Stimulated activated CD8-positive, alpha-beta memory T cell treated with anti-CD3 and anti-CD28 coated beads, Interleukin-7, amount 100 ng/mL, for 1 hour (primary cell): ENCODE results near the gene NFATC2.

Experiments used
- DNase-seq, 2 donors: peaks; one replicate each; pipeline ENCODE4 v3.0.0-alpha.2; 2020; ENCODE audit warnings: low read depth in 2 of 2

The NFATC2 gene

DNA sequence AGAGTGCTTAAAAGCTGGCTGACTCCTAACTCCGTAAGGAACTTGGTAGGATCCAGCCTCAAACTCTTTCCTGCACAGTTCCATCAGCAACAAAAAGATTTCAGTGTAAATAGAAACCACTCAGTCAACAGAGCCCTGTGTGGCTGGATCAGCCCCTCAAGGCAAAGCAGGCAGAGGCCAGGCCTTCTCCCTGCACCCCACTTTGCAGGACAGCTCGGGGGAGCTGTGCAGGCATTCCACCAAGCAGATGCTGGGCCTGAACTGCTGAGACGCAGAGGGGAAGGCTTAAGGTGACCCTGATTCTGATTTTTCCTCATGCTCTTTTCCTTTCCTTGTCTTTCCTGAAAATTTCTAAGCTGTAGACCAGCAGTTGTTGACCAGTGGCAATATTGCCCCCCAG is 91.5 kb downstream of the NFATC2 start:
- DNase-seq: no peak

- DNase-seq: no peak
Measured at GRCh38 chr20:51450221-51450712, 92.3 kb downstream of the NFATC2 start.

- no peak for DNase-seq
Measured at GRCh38 chr20:51449498-51450220, 92.9 kb downstream of the NFATC2 start.

DNA sequence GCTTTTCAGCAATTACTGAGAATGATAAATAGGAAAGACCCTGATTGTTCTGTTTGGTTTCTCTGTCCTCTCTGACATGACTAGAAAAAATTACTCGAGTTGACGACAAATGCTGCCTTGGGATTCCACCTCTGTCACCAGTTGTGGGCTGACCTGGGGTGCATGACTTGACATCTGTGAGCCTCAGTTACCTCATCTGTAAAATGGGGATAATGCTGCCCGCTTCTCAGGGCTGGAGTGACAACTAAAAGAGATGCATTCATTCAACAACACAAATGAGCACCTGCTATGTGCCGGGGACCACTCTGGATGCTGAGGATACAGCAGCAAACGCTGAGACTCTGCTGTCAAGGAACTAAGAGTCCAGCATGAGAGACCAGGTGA is 94.8 kb downstream of the NFATC2 start:
- DNase-seq: no peak

DNA sequence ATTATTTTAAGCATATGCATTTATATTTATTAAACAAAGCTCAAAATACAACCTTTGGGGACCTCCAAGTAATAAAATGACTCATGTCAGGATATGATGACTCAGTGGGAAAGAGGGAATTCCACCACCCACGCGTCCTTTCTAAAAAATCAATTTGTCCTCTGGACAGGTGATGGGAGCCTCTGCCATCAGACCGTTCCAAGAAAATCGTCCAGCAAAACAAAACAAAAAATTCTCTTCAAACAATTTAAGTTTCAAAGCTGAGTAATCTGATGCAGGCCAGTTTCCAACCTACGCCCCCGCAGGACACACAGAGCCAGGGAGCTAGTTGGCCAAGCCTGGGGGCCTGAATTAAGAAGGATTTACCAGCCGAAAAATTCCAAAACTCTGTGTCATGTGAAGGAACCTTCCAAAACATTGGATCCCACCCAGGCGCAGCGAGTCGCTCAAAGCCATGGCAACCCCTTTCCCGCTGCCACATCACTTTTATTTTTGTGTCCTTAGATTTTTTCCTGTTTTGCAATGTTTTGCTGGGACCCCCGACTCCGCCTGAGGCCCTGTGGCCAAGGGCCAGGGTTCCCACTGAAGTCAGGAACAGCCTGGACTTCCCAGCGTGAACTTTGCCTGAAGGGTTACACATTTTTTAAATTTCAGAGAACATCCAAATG is 95.3 kb downstream of the NFATC2 start:
- DNase-seq: no peak

GRCh38 chr20:51446656-51447055 is 95.9 kb downstream of the NFATC2 start:
- DNase-seq: no peak

DNA sequence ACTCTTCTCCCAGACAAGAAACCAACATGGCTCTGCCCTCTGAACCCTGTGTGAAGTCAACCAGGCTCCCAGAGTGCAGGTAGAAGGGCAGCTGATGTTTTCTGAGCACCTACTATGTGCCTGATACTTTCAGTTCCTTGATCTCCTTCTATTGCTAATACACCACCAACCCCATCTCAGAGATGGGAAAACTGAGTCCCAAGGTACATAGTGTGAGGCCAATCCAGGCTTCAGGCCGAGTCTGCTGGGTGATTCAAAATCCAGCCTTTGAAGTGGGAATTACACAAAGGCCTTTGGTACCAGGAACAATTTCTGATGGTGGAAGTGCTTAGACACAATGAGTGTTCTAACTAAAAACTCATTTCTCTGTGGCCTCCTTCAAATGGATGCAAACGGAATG is 96.3 kb downstream of the NFATC2 start:
- no peak for DNase-seq

- no peak for DNase-seq
Measured at GRCh38 chr20:51445591-51445990, 96.9 kb downstream of the NFATC2 start.

DNA sequence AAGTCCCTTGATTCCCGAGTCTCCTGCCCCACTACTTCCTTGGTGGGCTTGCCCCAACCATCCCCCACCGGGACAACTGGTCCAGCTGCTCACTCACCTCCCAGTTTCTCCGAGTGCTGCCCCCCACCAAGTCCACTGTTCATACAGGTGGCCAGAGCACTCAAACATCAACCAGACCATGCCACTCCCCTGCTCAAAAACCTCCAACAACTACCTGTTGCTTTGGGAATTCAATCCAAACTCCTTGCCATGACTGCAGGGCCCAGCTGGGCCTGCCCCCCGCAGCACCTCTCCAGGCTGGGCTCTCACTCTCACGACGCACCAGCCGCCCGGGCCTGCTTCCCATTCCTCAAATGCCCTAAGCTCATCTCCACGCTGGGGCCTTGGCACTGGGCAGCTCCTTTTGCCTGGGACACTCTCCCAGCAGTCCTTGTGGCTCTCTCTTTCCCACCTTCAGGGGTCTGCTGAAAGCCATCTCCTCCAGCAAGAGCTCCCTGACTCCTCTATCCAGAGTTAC is 97.5 kb downstream of the NFATC2 start:
- no peak for DNase-seq

- no peak for DNase-seq
Measured at GRCh38 chr20:51444467-51444866, 98.1 kb downstream of the NFATC2 start.

- DNase-seq: no peak
Measured at GRCh38 chr20:51442602-51443001, 99.9 kb downstream of the NFATC2 start.

DNA sequence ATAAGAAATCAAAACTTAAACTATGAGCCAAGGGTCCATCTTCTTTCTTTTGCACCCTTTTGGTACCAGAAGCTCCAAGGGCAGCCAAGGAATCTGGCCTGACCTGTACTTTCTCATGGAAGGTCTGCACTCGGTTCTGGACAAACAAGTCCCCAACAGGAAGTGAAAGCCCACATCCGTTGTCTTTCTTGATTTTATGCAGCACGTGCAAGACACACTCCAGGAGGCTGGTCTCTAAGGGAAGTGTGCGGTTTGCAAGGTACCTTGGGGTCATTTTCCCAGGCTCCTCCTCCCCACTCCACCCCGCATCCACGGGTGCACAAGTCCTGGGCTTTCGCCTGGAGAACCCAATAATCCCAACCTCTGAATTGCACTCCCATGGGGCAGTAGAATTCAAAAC is 101.9 kb downstream of the NFATC2 start:
- no peak for DNase-seq

DNA sequence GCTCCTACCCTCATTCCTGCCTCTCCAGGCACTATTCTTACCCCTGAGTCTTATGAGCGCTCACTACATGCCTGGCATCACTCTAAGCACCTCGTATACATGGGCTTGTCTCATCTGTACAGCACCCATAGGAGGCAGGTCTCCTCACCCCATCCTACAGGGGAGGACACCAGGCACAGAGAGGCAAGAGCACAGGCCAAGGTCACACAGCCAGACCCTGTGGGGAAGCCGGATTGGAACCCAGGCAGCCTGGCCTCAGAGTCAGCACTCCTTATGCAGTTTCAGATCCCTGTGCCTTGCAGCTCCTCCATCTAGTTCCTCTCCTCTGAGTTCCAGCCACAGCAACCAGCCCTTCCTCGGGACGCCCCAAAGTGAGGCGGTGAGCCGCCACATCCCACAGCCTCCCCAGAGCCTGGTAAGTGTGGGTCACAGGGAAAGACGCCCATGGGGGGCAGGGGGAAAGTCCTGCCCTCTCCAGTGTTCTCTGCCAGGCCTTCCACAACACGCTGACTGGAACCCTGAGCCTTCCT is 103.3 kb downstream of the NFATC2 start:
- DNase-seq: no peak

GRCh38 chr20:51438136-51438535 is 104.4 kb downstream of the NFATC2 start:
- no peak for DNase-seq

DNA sequence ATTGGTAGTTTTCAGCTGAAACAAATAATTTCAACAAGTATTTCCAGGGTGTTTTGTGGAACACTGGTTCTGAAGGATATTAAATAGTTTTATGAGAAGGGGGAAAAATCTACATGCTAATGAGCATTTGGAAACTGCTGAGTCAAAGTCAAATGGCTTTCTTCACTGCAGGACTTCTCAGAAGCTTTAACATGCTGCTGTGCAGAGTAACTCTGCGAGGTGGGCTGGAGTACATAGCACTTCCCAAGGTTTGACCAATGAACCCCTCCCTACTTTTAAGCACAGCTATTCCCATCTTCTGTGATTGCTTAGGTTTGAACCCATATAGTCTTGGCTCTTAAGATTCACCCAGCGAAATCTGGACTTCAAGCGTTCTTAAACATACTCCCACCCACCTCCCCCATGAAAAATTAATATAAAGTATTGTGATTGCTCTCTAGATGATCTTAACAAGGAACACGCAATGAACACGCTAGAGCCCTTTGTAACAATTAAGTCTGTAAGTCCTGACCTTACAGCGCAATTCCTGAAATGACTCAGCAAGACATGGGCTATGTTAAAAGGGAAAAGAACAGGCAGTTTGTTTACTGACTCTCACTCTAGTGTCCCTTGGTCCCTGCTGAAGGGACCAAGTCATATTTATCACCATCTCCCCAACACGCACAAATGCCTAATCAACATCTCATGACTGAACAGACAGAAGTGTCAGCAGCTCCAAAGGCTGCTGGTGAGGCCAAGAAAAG is 105.2 kb downstream of the NFATC2 start:
- DNase-seq: no peak

DNA sequence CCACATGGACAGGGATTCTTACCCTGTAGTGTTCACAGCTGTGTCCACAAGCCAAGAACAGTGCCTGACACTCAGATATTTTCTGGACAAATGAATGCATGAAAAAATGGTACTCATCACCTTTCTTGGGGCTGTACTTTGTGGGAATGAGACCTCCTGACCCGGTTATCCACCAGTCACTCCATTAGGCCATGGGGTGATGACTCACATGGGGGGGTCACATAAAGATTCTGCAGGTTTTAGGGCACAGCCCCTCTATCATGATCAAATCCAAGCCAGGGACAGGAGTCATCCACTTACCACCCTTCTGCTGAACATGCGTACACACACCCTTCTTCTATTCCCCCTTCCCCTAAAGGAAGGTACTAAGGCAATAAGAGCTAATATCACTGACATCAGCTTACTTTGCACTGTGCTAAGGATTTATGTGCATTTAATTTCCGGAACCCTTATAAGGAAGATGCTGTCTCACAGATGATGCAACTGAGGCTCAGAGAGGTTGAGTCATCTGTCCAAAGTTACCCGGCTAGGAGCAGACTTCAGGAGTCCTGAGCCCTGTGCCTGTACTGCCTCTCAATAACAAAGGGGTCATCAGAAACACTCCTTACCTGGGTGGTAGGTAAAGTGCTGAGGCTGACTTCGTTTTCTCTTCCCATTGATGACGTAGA is 107.8 kb downstream of the NFATC2 start:
- no peak for DNase-seq

- DNase-seq: no peak
Measured at GRCh38 chr20:51434026-51434425, 108.5 kb downstream of the NFATC2 start.

DNA sequence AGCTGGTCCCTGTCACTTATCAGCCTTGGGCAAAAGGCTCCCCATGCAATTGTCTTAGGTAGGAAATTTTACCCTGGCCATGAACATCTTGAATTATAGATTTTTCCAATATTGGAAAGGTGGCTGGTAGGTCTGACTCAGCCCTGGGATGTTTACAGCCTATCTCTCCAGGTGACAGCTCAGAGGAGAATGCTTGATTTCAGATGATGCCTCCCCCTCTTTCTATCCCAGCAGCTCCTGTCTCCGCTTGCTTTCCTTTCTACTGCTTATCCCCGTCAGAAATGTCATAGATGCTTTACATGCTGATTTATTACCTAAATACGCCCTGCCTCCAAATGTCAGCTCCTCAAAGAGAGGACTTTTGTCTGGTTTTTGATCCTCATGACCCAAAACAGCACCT is 109.6 kb downstream of the NFATC2 start:
- DNase-seq: no peak

- no peak for DNase-seq
Measured at GRCh38 chr20:51432251-51432784, 110.2 kb downstream of the NFATC2 start.

- no peak for DNase-seq
Measured at GRCh38 chr20:51431321-51431720, 111.2 kb downstream of the NFATC2 start.

DNA sequence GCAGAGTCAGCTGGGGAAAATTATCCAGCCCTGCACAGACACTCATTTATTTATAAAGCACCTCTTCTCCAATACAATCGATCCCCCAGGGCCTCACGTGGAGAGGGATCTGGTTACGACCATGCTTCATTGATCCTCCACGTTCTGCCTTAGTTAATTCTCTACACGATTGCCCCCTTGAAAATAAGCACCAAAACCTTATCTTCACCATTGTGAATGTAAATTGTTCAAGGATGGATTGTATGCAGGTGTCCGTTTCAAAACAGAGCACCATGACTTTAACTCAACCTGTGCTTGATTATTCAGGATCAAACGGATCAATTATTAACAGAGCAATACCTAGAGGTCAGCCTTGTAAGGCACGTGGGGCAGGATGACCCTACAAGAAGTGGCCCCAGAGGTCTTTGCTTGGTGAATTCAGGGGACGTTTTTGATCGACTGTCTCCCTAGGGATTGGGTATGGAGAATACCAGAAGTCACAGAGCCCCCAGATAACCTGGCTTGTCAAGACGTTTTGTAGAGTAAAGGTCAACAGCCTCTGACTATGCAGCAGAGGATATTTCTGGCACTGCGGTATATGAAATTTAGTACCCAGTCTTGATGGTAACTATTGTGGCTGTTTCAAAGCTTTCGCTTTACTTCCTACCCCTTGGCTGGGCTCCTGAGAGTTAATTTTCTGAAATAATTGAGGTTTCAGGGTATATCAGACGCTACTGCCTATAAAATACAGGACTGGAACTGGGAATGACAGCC is 112.1 kb downstream of the NFATC2 start:
- no peak for DNase-seq
